Thymus (tissue), 11 donors: ENCODE results near the gene GJA10. TPM values are rescaled to one million over a fixed set of nuclear protein-coding genes. Genes with fewer than 3 reads are reported as not detected.
A peak's percentile ranks its signal among the peaks of the same experiment; 100 is the strongest.
"Not testable (repeated sequence)": the region's sequence is repeated elsewhere in the genome, so short reads cannot be mapped to it uniquely, and the experiment has no call there.

Experiments
- DNase-seq, 9 donors: peaks; one replicate each; pipeline ENCODE4 v3.0.0-alpha.2; 2013; ENCODE audit warnings: low spot score in 9 of 9, low read depth in 6 of 9, missing footprints in 1 of 9
- H3K27ac ChIP-seq, 2 donors: one replicate each; pipeline ENCODE4 v1.5.1; 2013; ENCODE audit warnings: control low read depth in 1 of 2, low read depth in 1 of 2, low read length in 1 of 2, mild to moderate bottlenecking in 1 of 2, moderate library complexity in 1 of 2
- H3K27me3 ChIP-seq, 2 donors: one replicate each; pipeline ENCODE4 v1.5.1; 2013; ENCODE audit warnings: low read length in 1 of 2; ENCODE audit not compliant: control insufficient read depth in 2 of 2, insufficient read depth in 1 of 2
- H3K36me3 ChIP-seq, 2 donors: one replicate each; pipeline ENCODE4 v1.5.1; 2013; ENCODE audit warnings: low read length in 1 of 2, mild to moderate bottlenecking in 1 of 2, moderate library complexity in 1 of 2; ENCODE audit not compliant: control insufficient read depth in 2 of 2, insufficient read depth in 2 of 2
- H3K4me1 ChIP-seq, 2 donors: one replicate each; pipeline ENCODE4 v1.5.1; 2013; ENCODE audit warnings: low read length in 2 of 2; ENCODE audit not compliant: control insufficient read depth in 2 of 2, insufficient read depth in 2 of 2
- H3K4me3 ChIP-seq, 2 donors: one replicate each; pipeline ENCODE4 v1.5.1; 2013; ENCODE audit warnings: low read length in 2 of 2, control low read depth in 1 of 2, mild to moderate bottlenecking in 1 of 2
- H3K9me3 ChIP-seq, 2 donors: one replicate each; pipeline ENCODE4 v1.5.1; 2013; ENCODE audit warnings: low read length in 1 of 2, mild to moderate bottlenecking in 1 of 2; ENCODE audit not compliant: control insufficient read depth in 2 of 2, insufficient read depth in 1 of 2
- WGBS: extraction: QIAGEN DNeasy Blood & Tissue Kit; methylation state at CpG from one replicate; pipeline ENCODE4 v1.1.7; 2013; 5-methylcytosine and 5-hydroxymethylcytosine counted together
- polyA plus RNA-seq: library from polyadenylated mRNA; stranded (reverse); fragments of 200-250 nt; gene quantifications from one replicate; pipeline ENCODE4 v1.2.3, GENCODE V29; 2013
- total RNA-seq: library from RNA; stranded (reverse); fragments of 120-200 nt; gene quantifications from one replicate; pipeline ENCODE4 v1.2.4, GENCODE V29; 2013
- donor health status: healthy.

Gene GJA10
- total and polyA plus RNA-seq, 2 donors, result 0.05 TPM; not detected in 1

GRCh38 chr6:89874438-89874837 lies 19.8 kb upstream of the GJA10 start:
- H3K9me3 ChIP-seq, result no peaks in the 10 kb centered on the region
- H3K4me3 ChIP-seq, result no peak overlapping the region
- no peaks in the 10 kb centered on the region for H3K4me1 ChIP-seq
- H3K36me3 ChIP-seq, result peaks cover 13 to 32% of the 10 kb centered on the region in 2 donors
- no peak overlapping the region for H3K27ac ChIP-seq
- no peak for DNase-seq
- no peaks in the 10 kb centered on the region for H3K27me3 ChIP-seq
- WGBS, result 98% methylated on average over 3 of the region's 3 CpGs

DNA sequence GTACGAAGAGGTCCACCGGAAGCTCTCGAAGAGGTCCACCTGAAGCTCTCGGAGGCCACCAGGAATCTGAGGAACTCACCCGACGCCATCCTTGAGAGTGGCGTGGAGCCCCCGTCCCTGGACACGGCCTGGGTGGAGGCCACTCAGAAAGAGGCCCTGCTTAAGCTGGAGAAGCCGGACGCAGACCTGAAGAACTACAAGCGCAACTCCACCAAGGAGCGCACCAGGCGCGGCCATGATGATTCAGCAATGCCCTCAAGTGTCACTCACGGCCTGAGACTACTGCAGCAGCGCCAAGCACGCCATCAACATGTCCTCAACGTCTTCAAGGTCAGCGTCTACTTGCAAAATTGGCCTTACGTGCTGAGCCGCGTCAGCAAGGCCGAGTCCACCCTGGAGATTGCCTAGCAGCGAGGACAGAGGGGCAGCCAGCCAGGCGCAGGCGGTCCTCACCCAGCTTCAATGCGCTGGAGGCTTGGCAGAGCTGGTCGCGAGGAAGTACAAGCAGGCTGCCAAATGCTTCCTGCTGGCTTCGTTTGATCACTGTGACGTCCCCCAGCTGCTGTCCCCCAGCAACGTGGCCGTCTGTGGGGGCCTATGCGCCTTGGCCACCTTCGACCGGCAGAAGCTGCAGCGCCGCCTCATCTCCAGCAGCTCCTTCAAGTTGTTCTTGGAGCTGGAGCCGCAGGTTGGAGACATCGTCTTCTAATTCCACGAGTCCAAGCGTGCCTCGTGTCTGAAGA lies 7.7 kb upstream of the GJA10 start:
- no peaks in the 10 kb centered on the region for H3K4me1 ChIP-seq
- H3K27me3 ChIP-seq, result peaks cover 6 to 35% of the 10 kb centered on the region in 2 donors
- no peak overlapping the region for H3K4me3 ChIP-seq
- no peaks in the 10 kb centered on the region for H3K36me3 ChIP-seq
- 93% methylated on average over 44 of the region's 44 CpGs for WGBS
- H3K9me3 ChIP-seq, result peaks cover 0 to 6% of the 10 kb centered on the region in 2 donors
- DNase-seq, result no peak
- no peak overlapping the region for H3K27ac ChIP-seq

DNA sequence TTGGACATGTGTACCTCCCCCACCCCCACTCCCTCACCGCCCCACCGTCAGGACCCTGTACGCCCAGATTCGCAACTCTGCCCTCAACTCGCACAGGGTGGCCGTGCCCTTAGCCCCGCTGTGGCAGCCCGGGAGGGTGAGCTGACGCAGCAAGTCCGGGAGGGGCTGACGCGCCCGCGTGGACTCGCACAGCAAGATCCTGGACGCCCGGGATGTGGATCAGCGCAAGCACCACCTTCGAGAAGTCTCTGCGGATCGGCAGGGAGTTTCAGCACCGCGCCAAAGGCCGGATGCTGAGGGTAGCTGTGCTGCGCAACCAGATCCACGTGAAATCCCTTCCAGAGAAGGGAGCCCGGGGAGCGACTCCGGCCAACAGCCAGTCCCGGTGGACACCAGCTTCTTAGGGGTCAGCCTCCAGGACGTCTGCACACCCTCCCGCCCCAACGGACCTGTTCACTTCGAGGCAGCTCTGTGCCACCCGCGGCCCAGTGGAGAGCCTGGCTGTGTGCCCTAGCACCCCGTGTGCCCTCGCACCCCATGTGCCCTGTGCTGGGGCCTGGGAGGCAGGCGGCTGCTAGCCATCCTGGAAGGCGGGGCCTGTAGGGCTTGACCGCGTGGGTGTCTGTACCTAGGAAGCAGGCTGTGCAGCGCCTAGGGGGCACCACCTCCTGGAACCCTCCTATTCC lies 6.7 kb upstream of the GJA10 start:
- Histone ChIP-seq H3K27ac (no peak overlapping the region), H3K4me3 (no peak overlapping the region), H3K4me1 (no peaks in the 10 kb centered on the region), H3K9me3 (peaks cover 0 to 6% of the 10 kb centered on the region in 2 donors), H3K27me3 (peaks cover 6 to 42% of the 10 kb centered on the region in 2 donors), H3K36me3 (no peaks in the 10 kb centered on the region)
- 27% methylated on average over 43 of the region's 43 CpGs for WGBS
- DNase-seq, result no peak

DNA sequence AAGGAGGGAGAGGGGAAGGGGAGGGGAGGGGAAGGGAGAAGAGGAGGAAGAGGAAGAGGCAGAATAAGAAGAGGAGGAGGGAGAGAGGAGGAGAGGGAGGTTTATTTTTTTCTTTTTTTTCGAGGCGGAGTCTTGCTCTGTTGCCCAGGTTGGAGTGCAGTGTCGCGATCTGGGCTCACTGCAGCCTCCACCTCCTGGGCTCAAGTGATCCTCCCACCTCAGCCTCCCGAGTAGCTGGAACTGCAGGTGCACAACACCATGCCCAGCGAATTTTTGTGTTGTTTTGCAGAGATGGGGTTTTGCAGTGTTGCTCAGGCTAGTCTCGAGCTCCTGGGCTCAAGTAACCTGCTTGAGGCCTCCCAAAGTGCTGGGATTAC lies 6.1 kb upstream of the GJA10 start:
- no peak for DNase-seq
- no peaks in the 10 kb centered on the region for H3K4me1 ChIP-seq
- no peak overlapping the region for H3K27ac ChIP-seq
- H3K36me3 ChIP-seq, result no peaks in the 10 kb centered on the region
- no peak overlapping the region for H3K4me3 ChIP-seq
- H3K27me3 ChIP-seq, result peaks cover 6 to 42% of the 10 kb centered on the region in 2 donors
- peaks cover 0 to 6% of the 10 kb centered on the region in 2 donors for H3K9me3 ChIP-seq
- WGBS, result 92% methylated on average over 7 of the region's 7 CpGs

DNA sequence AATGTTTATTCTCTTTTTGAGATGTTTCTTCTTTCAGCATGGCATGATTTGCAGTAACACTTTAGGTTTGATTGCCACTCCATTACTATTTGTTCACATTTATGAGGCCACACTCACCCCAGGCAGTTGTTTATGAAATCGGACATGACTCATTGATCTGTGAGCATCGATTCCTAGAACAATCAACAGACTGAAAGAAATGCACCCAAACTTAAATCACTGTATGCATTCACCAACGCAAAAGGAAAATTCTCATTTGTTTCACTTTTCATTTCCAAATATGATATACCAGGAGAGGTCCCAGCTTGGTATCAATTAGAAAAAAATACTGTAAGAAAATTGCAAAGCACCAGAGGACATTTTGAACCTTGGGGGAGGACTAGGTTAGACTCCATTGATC lies 5.4 kb upstream of the GJA10 start:
- no peaks in the 10 kb centered on the region for H3K4me1 ChIP-seq
- H3K9me3 ChIP-seq, result peaks cover 0 to 6% of the 10 kb centered on the region in 2 donors
- H3K4me3 ChIP-seq, result no peak overlapping the region
- 93% methylated on average over 3 of the region's 3 CpGs for WGBS
- H3K36me3 ChIP-seq, result no peaks in the 10 kb centered on the region
- no peak for DNase-seq
- H3K27ac ChIP-seq, result no peak overlapping the region
- peaks cover 6 to 42% of the 10 kb centered on the region in 2 donors for H3K27me3 ChIP-seq

GRCh38 chr6:89890845-89891528 lies 3.3 kb upstream of the GJA10 start:
- WGBS, result 19% methylated on average over 10 of the region's 11 CpGs
- peaks cover 6 to 42% of the 10 kb centered on the region in 2 donors for H3K27me3 ChIP-seq
- H3K27ac ChIP-seq, H3K4me3 ChIP-seq, H3K36me3 ChIP-seq, DNase-seq, H3K9me3 ChIP-seq, H3K4me1 ChIP-seq: not testable (repeated sequence)

- not testable (repeated sequence) for H3K27ac ChIP-seq, H3K4me1 ChIP-seq, H3K36me3 ChIP-seq, H3K4me3 ChIP-seq, DNase-seq, H3K9me3 ChIP-seq
- WGBS, result 96% methylated on average over 8 of the region's 8 CpGs
- H3K27me3 ChIP-seq, result peaks cover 6 to 26% of the 10 kb centered on the region in 2 donors
Observed at GRCh38 chr6:89892577-89892976, 1.7 kb upstream of the GJA10 start.

GRCh38 chr6:89895276-89895874 lies 1.1 kb downstream of the GJA10 start:
- H3K4me1 ChIP-seq, result no peaks in the 10 kb centered on the region
- H3K27ac ChIP-seq, result no peak overlapping the region
- 56% methylated on average over 8 of the region's 8 CpGs for WGBS
- H3K4me3 ChIP-seq, result no peak overlapping the region
- H3K27me3 ChIP-seq, result peaks cover 0 to 11% of the 10 kb centered on the region in 2 donors
- H3K36me3 ChIP-seq, result no peaks in the 10 kb centered on the region
- DNase-seq, result peak in 5 of 9 donors; percentile 4 to 34 (median 13)
- H3K9me3 ChIP-seq, result no peaks in the 10 kb centered on the region
